ENCODE results near the gene OR2A25.
"Not testable (repeated sequence)": the region's sequence is repeated elsewhere in the genome, so short reads cannot be mapped to it uniquely, and the experiment has no call there.

Gene OR2A25, protein sequence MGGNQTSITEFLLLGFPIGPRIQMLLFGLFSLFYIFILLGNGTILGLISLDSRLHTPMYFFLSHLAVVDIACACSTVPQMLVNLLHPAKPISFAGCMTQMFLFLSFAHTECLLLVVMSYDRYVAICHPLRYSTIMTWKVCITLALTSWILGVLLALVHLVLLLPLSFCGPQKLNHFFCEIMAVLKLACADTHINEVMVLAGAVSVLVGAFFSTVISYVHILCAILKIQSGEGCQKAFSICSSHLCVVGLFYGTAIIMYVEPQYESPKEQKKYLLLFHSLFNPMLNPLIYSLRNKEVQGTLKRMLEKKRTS

DNA sequence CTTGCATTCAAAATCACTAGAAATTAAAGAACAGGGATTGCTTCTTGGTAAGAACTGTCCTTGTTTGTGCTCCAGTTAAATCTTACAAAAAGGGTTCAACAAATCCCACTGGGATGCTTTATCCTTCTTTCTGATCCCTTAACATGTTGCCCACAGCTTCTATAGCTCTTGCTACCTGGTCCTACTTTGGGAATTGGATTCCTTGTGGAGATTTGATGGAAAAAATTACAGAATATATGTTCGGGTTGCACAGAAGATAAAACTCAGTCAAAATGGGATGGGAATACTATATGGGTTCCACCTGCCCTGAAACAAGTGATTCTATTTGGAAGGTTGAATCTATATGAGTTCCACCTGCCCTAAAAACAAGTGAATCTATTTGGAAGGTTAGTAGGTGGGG, at the start of gene OR2A25:
TSS of gene OR2A25 (plus strand) at position 301 of the 400 bp plus-strand sequence. CDS start 4,409 bp downstream, outside the sequence.
- DNase-seq, result no peak

DNA sequence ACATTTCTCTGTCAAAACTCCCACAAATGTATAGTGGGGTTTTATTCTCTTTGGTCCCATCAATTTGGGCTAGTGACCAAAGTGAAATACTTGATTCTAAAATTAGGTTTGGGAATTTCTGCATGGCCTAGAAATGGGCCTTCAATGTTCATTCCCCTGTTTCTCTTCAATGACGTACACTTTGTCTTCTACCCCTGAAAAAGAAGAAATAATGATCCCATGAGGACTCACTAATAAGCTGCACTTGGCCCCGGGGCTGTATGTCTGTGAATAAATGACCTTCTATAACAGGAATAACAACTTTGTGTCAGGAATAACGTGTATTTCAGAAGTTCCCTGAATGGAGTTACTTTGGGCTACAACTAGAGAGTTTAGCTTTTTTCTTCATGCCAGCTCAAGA, 49.3 kb upstream of the OR2A25 start:
- DNase-seq, result no peak

DNA sequence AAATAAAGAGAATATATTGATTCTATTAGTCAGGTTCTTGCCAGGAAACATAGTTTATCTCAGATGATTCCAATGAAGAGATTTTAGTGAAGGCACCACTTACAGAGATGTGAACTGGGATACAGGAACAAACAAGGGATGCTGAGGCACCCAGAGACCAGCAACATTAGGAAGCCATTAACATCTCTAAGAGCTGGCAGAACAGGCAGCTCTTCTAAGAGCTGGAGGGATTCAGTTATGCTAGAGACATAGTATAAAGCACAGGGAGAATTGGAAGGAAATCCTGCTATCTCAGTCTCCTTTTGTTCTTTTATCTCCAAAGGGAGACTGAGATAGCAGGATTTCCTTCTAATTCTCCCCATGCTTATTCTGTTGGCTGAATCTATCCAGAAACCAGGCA, 47.4 kb upstream of the OR2A25 start:
- DNase-seq, result no peak

DNA sequence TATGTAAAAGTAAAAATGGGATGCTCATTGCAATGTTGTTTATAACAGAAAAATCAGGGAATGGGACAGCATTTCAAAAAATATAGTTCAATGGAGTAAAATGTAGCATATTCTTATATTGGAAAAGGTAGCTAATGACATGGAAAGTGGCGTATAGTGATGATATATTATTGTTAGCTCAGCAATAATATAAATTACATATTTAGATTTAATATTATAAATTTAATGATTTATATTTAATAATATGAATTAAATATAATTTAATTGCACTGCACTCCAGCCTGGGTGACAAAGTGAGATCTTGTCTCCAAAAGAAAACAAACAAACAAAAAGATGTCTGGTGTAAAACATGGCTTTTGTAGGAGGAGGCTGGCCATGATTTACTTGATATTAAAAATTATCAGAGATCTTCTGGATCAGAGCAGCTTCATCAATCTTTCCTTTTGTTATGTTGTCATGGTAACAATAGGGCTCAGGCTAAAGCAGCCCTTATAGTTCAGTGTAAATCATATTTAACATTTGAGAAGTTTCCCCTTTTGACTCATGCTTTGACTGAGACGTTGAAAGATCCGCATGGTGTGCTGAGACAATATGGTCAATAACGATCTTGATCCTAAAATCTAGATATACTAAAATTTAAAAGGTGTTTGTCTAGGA, 46.3 kb upstream of the OR2A25 start:
- DNase-seq, result no peak

DNA sequence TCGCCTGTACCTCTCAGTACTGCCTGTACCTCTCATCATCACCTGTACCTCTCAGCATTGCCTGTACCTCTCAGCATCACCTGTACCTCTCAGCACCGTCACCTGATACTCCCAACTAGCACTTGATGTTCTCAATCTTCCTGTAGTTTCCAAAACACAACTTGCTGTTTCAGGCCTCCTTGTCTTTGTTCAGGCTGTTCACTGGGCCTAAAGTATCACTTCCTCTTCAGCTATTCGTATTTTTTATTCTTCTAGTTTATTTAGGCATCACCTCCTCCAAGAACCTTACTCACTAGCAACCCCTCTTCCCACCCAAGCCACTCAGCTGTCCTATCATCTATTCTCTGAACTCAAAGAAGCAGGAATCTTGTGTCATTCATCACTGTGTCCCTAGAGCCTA, 45.4 kb upstream of the OR2A25 start:
- no peak for DNase-seq

DNA sequence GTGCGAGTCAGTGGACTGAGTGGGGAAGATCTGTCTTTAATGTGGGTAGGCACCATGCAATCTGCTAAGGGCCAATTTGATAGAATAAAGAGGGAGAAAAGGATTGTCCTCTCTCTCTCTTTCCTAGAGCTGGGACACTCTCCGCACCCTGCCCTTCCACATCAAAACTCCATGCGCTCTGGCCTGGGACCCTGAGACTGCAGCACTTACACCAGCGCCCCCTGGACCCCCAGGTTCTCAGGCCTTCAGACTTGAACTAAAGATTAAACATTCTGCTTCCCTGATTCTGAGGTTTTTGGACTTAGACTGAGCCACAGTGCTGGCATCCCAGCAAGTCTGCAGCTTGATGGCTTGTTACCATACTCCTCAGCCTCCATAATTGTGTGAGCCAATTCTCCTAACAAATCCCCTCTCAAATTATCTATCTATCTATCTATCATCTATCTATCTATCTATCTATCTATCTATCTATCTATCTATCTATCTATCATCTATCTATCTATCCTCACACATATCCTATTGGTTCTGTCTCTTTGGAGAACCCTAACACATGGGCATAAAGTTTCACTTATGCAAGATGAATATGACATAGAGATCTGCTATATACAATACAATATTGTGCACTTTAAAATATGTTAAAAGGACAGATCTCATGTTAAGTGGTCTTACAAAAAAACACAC, 43.3 kb upstream of the OR2A25 start:
- no peak for DNase-seq

DNA sequence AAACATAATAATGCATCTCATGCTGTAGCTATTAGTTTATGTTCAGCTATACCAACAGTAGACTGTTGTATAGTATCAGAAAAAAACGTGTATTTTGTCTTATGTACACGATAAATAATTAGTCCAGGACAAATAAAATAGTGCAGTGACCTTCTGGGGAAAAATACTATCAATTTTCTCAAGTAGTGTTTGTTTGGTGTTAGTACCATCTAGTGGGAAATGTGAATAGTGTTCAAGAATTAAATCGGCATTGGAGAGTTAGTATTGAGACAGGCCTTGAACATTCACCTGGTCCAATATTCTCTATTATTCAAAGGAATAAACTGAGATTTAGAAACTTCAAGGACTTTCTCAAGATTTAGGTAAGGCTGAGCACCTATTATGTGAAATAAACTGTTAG, 42.5 kb upstream of the OR2A25 start:
- DNase-seq, result no peak

DNA sequence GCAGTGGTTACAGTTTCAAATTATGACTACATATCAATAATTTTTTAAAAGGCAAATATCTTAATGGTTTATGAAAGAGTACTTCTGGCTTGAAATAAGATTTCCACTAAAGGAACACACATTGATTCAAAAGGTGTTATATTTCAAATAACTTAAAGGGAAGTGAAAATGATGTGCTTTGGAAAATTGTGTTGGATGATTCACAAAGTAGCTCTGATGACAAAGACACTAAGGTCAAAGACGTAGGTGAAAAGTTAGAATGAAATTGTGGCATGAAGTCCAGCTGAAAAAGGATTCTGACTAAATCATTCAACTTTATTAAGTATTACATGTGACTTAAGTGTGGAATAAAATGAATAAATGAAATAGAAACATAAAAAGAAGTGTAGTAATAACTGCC, 41.6 kb upstream of the OR2A25 start:
- no peak for DNase-seq

DNA sequence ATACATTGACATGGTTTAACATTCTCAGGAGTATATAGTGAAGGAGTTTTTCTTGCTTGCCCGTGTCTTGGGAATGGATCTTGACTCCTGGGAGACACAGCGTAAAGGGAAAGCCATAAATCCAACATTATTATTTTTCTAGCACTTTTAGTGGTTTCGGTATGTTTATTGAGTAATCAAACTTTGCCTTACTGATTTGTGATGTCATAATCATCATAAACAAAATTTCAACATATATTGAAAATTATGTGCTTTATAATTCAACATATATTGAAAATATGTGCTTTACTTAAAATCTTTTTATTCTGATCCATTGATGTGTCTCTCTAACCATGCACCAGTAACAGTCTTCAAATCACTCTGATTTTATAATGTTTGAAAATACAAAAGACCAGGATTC, 41.1 kb upstream of the OR2A25 start:
- no peak for DNase-seq

DNA sequence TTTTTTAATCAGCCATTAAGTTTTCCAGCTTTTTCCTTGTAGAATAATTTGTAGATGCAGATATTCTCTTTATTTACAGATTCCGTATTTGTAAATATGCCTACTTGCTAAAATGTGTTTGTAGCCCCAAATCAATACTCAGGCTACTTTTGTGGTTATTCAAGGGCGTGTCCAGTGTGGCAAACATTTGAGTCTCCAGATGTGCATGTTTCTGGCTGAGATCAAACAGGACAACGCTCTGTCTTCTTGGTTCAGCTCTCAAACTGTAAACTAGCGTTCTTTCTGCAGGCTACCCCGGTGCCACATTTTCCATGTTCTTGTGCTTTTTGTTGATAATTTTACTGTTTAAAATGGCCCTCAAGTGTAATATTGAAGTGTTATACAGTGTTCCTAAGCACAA, 37.1 kb upstream of the OR2A25 start:
- no peak for DNase-seq

DNA sequence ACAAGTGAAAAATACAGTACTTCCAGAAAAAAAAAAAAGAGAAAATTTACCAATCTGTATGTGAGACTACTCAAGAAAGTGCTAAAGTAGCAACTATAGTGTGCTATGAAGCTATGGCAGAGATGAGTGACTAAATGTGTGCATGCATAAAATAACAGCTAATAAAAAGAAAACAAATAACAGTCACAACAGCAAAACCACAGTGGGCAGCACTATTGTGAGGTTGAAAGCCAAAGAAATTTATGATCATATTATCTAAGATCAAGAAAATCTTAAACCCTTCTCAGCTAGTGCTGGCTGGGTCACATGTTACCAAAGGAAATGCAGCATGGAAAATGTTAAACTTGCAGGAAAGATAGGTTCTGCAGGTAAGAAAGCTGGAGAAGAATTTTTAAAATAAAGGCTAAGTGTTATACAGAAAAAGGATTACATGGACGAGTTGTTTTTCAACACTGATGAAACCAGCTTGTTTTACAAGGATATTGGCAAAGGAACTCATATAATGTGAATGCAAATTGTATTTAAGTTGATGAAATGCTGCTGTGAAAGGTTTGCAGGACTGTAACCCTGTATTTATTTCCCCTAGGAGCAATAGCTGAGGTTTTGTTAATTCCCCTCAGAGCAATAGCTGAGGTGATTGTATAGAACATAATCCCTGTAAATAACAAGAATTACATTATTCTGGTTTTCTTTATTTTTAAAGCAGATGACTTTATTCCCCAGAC, 36.5 kb upstream of the OR2A25 start:
- no peak for DNase-seq

DNA sequence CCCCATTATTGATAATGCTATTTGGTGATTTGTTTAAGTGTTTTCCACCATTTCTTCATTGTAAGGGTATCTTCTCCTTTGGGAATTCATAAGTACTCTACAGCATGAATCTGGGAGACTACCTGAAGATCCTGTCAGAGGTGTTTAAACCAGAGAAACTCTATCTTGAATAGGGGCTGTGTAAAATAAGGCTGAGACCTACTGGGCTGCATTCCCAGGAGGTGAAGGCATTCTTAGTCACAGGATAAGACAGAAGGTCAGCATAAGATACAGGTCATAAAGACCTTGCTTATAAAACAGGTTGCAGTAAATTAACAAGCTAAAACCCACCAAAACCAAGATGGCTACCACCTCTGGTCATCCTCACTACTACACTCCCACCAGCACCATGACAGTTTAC, 34.2 kb upstream of the OR2A25 start:
- DNase-seq, result no peak

DNA sequence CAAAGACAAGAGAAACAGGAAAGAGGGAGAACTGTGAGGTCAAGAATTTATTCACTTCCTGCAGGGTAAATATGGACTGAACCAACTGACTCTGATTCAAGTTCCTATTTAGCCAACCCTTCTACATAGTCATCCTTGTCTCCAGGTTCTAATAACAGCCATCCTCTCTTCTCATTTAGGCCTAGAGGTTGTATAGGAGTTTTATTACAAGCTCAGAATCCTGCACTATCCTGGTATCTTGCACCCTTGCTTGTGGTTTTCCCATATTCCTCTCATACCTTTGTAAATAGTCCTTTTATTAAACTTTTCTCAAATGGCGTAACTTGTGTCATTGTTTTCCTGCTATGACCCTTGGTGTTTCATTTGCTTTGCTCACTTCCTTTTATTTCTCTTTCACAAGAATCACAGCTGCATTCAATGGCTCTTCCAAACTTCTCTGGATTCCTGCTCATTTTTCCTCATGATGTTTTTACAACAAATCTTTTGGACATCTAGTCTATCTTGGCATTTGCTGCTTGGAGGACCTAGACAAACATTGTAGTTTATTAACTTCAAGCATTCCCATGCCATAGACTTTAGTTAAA, 33.2 kb upstream of the OR2A25 start:
- no peak for DNase-seq

DNA sequence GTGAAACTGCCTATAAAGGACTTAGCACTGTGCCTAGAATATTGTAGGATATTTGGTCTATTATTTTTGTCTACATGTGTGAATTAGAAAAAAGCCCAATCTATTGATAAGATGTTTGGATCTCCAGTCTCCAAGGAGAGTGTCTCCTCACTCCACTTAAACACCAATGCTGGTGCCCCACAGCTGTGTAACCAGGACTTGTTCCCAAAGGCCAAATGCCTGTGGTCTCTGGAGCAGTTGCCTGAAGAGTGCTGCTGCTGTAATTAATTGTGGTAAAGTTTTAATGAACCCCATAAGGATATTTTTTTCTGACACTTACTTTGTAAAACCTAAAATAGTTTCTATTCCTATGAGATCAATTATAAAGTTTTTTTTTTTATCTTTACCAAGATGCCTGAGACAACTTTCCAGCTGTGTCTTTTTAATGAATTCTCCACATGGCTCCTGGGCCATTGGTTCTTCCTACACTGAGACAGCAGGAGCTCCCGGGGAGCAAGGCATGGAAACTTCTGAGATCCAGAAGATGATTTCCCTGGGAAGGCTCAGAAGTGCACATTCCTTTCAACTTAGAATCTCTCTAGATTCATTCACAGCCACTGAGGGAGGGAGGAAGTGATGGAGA, 32.1 kb upstream of the OR2A25 start:
- DNase-seq, result no peak

DNA sequence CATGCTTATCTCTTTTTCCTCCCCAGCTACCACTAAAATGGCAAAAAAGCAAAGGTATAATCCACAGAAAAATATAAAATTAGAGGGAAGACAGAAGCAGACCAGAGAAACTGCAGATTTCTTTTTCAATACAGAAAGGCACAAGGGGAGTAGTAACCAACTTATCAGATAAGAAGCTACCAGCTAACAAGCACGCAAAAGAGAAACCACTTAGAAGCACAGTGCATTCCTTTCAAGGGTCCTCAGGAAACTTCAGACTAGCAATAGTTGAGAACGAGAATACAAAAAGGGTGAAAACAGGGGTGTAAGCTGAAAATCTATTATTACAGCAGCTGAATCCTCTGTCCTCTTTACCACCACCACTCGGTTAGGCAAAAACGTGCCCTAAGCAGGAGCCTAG, 30.7 kb upstream of the OR2A25 start:
- DNase-seq, result no peak

DNA sequence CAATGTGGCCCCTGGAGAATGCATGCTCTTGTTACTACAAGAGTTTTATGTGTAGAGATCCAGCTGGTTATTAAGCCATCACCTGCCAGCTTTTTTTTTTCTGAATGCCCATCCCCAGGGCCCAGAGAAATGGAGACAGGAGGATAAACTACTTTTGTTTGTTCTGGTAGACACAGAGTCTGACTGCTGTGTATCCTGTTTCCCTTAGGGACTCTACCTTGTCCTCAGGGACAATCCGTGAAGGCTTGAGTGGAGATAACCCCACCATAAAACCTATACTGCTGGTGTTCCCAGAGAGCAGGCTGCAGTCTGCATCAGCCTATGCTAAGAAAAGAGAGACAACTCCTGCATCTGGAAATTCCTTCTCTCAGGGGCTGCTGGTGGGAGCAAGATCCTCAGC, 21.0 kb upstream of the OR2A25 start, which contains the start of gene OR2A5:
TSS of gene OR2A5 (plus strand) at position 301 of the 400 bp plus-strand sequence. CDS start 1,454 bp downstream, outside the sequence.
- no peak for DNase-seq

DNA sequence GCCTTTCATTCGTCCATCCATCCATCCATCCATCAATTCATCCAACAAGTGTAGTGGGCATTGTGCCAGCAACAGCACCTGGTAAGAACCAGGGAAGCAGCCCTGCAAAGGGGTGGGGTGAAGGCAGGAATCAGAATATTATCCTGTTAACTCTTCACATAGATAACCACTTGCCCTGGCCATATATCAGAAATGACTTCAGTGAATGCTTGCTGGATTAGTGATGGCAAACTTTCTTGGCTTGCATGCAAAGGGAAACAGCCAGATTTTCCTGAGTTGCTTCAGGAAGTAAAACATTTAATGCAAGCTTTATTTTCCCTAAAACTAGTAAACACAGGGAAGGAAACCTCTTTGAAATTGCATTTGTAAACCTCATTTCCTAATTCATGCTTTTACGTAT, 20.1 kb upstream of the OR2A25 start:
- DNase-seq, result no peak

DNA sequence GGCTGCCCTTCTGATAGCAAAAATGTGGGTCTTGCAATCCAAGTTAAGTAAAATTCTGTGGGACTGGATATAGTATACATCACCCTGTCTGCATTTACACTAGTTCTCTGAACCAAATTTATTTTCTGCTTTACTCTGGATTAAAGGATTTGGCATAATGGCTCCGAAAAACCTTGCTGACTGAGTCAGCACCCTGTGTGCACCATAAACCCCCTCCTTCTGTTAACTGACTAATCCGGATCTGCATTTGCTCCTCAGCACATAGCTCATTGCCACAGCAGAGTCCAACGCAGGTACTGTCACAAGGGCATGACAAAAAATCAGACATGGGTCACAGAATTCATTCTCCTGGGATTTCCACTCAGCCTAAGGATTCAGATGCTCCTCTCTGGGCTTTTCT, 19.5 kb upstream of the OR2A25 start:
- DNase-seq, result no peak

DNA sequence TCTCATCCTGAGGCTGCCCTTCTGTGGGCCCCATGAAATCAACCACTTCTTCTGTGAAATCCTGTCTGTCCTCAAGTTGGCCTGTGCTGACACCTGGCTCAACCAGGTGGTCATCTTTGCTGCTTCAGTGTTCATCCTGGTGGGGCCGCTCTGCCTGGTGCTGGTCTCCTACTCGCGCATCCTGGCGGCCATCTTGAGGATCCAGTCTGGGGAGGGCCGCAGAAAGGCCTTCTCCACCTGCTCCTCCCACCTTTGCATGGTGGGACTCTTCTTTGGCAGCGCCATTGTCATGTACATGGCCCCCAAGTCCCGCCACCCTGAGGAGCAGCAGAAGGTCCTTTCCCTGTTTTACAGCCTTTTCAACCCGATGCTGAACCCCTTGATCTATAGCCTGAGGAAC, 18.7 kb upstream of the OR2A25 start:
- DNase-seq, result not testable (repeated sequence)

DNA sequence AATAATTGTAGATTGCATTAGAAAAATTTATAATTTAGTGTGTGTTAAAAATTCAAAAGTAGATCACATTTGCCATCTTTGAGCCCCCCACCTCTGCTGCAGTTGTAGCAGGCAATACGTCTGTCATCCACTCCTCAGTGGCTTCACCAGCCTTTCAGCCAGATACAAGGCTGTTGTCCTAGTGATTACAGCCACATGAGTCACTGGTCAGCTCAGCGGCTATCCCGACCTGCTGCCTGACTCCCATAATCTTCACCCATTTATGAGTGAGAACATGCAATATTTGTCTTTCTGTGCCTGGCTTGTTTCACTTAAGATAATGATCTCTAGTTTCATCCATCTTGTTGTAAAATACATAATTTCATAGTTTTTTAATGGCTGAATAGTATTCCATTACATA, 11.7 kb upstream of the OR2A25 start:
- no peak for DNase-seq

DNA sequence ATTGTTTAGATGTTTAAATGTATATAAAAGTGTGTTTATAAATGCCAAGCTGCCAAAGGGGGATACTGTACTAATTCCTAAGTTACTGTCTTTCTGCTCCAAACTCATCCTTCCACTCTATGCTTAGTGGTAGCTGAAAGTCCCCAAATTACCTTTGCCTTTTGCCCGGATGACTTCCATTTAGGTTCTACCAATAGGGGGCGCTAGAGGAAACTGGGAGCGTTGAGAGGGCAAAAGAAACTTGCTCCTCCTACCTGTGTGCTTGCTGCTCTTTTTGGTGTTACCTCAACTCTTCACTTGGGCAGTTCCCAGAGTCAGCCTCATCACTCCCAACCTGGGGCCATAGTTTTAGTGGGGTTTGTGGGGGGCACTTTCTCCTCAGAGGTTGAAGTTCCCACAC, 5.9 kb upstream of the OR2A25 start:
- DNase-seq, result no peak

DNA sequence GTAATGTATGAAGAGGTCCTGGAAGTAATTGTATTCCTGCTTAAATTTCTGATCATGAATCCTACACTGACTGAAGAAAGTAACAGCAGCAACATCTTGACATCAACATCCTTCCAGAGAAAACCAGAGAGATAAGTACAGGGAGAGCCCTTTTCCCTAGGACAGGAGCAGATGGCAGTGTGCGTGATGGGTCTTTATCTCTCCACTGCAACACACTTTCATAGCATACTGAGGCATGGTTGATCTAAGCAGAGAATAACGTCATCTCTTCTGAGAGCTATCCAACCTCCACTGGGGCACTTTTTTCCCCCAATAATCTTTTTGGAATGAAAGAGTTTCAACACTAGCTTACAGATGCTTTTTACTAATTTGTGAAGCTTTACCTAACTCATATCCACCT, 342 bp downstream of the OR2A25 start:
- DNase-seq, result no peak

DNA sequence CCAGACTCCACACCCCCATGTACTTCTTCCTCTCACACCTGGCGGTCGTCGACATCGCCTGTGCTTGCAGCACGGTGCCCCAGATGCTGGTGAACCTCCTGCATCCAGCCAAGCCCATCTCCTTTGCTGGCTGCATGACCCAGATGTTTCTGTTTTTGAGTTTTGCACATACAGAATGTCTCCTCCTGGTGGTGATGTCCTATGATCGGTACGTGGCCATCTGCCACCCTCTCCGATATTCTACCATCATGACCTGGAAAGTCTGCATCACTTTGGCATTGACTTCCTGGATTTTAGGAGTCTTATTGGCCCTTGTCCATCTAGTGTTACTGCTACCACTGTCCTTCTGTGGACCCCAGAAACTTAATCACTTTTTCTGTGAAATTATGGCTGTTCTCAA, 4.8 kb downstream of the OR2A25 start:
- no peak for DNase-seq
